H9 (cell line): ENCODE data around the gene HIRA. TPM values are rescaled to one million over a fixed set of nuclear protein-coding genes. Genes with fewer than 3 reads are reported as not detected.

ENCODE experiments used
- DNase-seq: peaks from one replicate; pipeline ENCODE4 v3.0.0-alpha.2; 2017
- H2AFZ ChIP-seq: one replicate; pipeline ENCODE4 v1.6.1; 2013; ENCODE audit warnings: mild to moderate bottlenecking, low read length, control low read depth, moderate library complexity
- H2AK5ac ChIP-seq: 2 replicates; pipeline ENCODE4 v1.6.1; 2013; ENCODE audit warnings: low read length, control low read depth, mixed read lengths; ENCODE audit not compliant: insufficient read length
- H2BK120ac ChIP-seq: one replicate; pipeline ENCODE4 v1.6.1; 2013; ENCODE audit warnings: low read depth, mild to moderate bottlenecking, low read length, control low read depth, inconsistent platforms; ENCODE audit not compliant: poor library complexity, severe bottlenecking
- H2BK12ac ChIP-seq: 2 replicates; pipeline ENCODE4 v1.6.1; 2013; ENCODE audit warnings: low read length, control low read depth, mixed read lengths, low read depth; ENCODE audit not compliant: insufficient read length
- H2BK15ac ChIP-seq: 2 replicates; pipeline ENCODE4 v1.6.1; 2013; ENCODE audit warnings: low read depth, low read length, control low read depth
- H2BK20ac ChIP-seq: one replicate; pipeline ENCODE4 v1.6.1; 2013; ENCODE audit warnings: low read depth, mild to moderate bottlenecking, low read length, control low read depth, inconsistent platforms; ENCODE audit not compliant: poor library complexity, severe bottlenecking
- H2BK5ac ChIP-seq: 2 replicates; pipeline ENCODE4 v1.6.1; 2013; ENCODE audit warnings: low read length, control low read depth, mixed read lengths; ENCODE audit not compliant: insufficient read length
- H3K14ac ChIP-seq: 2 replicates; pipeline ENCODE4 v1.6.1; 2013; ENCODE audit warnings: low read length, control low read depth; ENCODE audit not compliant: insufficient read depth
- H3K18ac ChIP-seq: 2 replicates; pipeline ENCODE4 v1.6.1; 2013; ENCODE audit warnings: low read depth, mild to moderate bottlenecking, mixed read lengths, low read length, control low read depth; ENCODE audit not compliant: insufficient read length
- H3K23ac ChIP-seq: 2 replicates; pipeline ENCODE4 v1.6.1; 2013; ENCODE audit warnings: low read length, control low read depth, mixed read lengths, low read depth; ENCODE audit not compliant: insufficient read length
- H3K23me2 ChIP-seq: 2 replicates; pipeline ENCODE4 v1.6.1; 2013; ENCODE audit warnings: low read depth, mild to moderate bottlenecking, mixed read lengths, low read length, control low read depth; ENCODE audit not compliant: insufficient read length, poor library complexity, severe bottlenecking
- H3K27ac ChIP-seq: 2 replicates; pipeline ENCODE4 v1.5.1; 2013; ENCODE audit warnings: low read length, control low read depth, mixed read lengths, low read depth; ENCODE audit not compliant: insufficient read length
- H3K27me3 ChIP-seq: 2 replicates; pipeline ENCODE4 v1.6.1; 2013; ENCODE audit warnings: low read length, control low read depth, inconsistent platforms; ENCODE audit not compliant: insufficient read depth
- H3K4ac ChIP-seq: 2 replicates; pipeline ENCODE4 v1.6.1; 2013; ENCODE audit warnings: low read depth, mild to moderate bottlenecking, control low read depth, inconsistent platforms, low read length, moderate library complexity
- H3K4me1 ChIP-seq: 2 replicates; pipeline ENCODE4 v1.6.1; 2013; ENCODE audit warnings: low read length, control low read depth, inconsistent platforms; ENCODE audit not compliant: insufficient read depth
- H3K4me2 ChIP-seq: 2 replicates; pipeline ENCODE4 v1.6.1; 2013; ENCODE audit warnings: low read length, control low read depth, mixed read lengths; ENCODE audit not compliant: insufficient read length, insufficient read depth
- H3K56ac ChIP-seq: 2 replicates; pipeline ENCODE4 v1.6.1; 2013; ENCODE audit warnings: low read depth, mild to moderate bottlenecking, mixed read lengths, low read length, control low read depth; ENCODE audit not compliant: insufficient read length
- H3K79me1 ChIP-seq: 2 replicates; pipeline ENCODE4 v1.6.1; 2013; ENCODE audit warnings: low read depth, mild to moderate bottlenecking, moderate library complexity, low read length, control low read depth, inconsistent platforms; ENCODE audit not compliant: insufficient read depth, poor library complexity, severe bottlenecking
- H3K79me2 ChIP-seq: 2 replicates; pipeline ENCODE4 v1.6.1; 2013; ENCODE audit warnings: low read length, control low read depth, inconsistent platforms; ENCODE audit not compliant: insufficient read depth
- H3K9ac ChIP-seq: 2 replicates; pipeline ENCODE4 v1.6.1; 2013; ENCODE audit warnings: low read length, control low read depth, mixed read lengths; ENCODE audit not compliant: insufficient read length; ENCODE audit errors: extremely low read depth
- H3K9me3 ChIP-seq: one replicate; pipeline ENCODE4 v1.6.1; 2013; ENCODE audit warnings: low read depth, low read length, inconsistent platforms; ENCODE audit not compliant: control insufficient read depth
- H3T11ph ChIP-seq: one replicate; pipeline ENCODE4 v1.6.1; 2013; ENCODE audit warnings: mild to moderate bottlenecking, low read length, control low read depth, inconsistent platforms
- H4K20me1 ChIP-seq: one replicate; pipeline ENCODE4 v1.6.1; 2013; ENCODE audit not compliant: control insufficient read depth, insufficient read length, insufficient read depth
- H4K5ac ChIP-seq: 2 replicates; pipeline ENCODE4 v1.6.1; 2013; ENCODE audit warnings: low read depth, mild to moderate bottlenecking, mixed read lengths, low read length, control low read depth; ENCODE audit not compliant: insufficient read length
- H4K8ac ChIP-seq: replicated peaks from 2 replicates; pipeline ENCODE4 v1.6.1; 2013; ENCODE audit warnings: low read length, control low read depth, mixed read lengths, low read depth; ENCODE audit not compliant: insufficient read length
- H4K91ac ChIP-seq: 2 replicates; pipeline ENCODE4 v1.6.1; 2013; ENCODE audit warnings: low read depth, mild to moderate bottlenecking, moderate library complexity, mixed read lengths, low read length, control low read depth; ENCODE audit not compliant: insufficient read length
- H3K27ac Mint-ChIP-seq, 3 experiments: 2 replicates in 2 of 3; 3 replicates in 1 of 3; pipeline ENCODE4 v1.8.0; 2020 to 2021; ENCODE audit warnings: mixed read lengths in 3 of 3, mild to moderate bottlenecking in 1 of 3, moderate library complexity in 1 of 3
- H3K27me3 Mint-ChIP-seq: 2 replicates; pipeline ENCODE4 v1.8.0; 2021; ENCODE audit warnings: low read depth, mild to moderate bottlenecking, moderate library complexity, mixed read lengths
- H3K36me3 Mint-ChIP-seq, 3 experiments: 2 replicates in 2 of 3; 3 replicates in 1 of 3; pipeline ENCODE4 v1.8.0; 2020 to 2021; ENCODE audit warnings: low read depth in 3 of 3, mixed read lengths in 3 of 3; ENCODE audit not compliant: insufficient read depth in 1 of 3
- H3K4me1 Mint-ChIP-seq, 2 experiments: 2 replicates each; pipeline ENCODE4 v1.8.0; 2020; ENCODE audit warnings: mixed read lengths in 2 of 2
- H3K4me3 Mint-ChIP-seq, 2 experiments: 2 replicates in 1 of 2; 3 replicates in 1 of 2; pipeline ENCODE4 v1.8.0; 2020 to 2021; ENCODE audit warnings: mild to moderate bottlenecking in 2 of 2, mixed read lengths in 2 of 2, moderate library complexity in 1 of 2
- H3K9me3 Mint-ChIP-seq, 2 experiments: 2 replicates in 1 of 2; 3 replicates in 1 of 2; pipeline ENCODE4 v1.8.0; 2020; ENCODE audit warnings: mild to moderate bottlenecking in 2 of 2, mixed read lengths in 2 of 2, moderate library complexity in 1 of 2
- total RNA-seq: library from RNA; stranded (reverse); gene quantifications from 2 replicates; pipeline ENCODE4 v1.2.1, GENCODE V29; 2021
- TF ChIP-seq, protein P1 (sequence below): fragments of 200-600 bp; sonication (generic); conservative IDR thresholded peaks from 3 replicates; pipeline ENCODE4 v1.8.0; 2021; ENCODE audit warnings: antibody characterized with exemption, mild to moderate bottlenecking

The HIRA gene
- total RNA-seq, 1 experiment from 2014 or later, result 51.9 TPM

DNA sequence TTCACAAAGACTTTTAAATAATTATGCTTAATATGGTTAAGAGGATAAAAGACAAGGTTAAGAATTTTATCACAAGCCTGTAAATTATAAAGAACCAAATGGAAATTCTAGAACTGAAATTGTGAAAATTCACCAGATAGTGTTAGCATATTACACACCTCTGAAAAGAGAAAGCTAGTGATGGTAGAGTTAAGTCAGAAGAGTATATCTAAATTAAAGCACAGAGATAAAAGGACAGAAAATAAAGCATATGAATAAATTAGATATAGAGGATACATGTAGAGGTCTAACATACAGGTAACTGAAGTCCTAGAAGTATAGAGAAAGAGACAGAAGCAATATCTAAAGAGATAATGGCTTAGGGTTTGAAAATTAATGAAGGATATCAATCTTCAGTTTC, 135.8 kb downstream of the HIRA start:
- no peaks in the 10 kb centered on the region for H3K9me3 Mint-ChIP-seq
- TF ChIP-seq, protein P1, sequence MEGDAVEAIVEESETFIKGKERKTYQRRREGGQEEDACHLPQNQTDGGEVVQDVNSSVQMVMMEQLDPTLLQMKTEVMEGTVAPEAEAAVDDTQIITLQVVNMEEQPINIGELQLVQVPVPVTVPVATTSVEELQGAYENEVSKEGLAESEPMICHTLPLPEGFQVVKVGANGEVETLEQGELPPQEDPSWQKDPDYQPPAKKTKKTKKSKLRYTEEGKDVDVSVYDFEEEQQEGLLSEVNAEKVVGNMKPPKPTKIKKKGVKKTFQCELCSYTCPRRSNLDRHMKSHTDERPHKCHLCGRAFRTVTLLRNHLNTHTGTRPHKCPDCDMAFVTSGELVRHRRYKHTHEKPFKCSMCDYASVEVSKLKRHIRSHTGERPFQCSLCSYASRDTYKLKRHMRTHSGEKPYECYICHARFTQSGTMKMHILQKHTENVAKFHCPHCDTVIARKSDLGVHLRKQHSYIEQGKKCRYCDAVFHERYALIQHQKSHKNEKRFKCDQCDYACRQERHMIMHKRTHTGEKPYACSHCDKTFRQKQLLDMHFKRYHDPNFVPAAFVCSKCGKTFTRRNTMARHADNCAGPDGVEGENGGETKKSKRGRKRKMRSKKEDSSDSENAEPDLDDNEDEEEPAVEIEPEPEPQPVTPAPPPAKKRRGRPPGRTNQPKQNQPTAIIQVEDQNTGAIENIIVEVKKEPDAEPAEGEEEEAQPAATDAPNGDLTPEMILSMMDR, result no peak
- Histone ChIP-seq H3K23ac (no peak overlapping the region), H3K79me2 (no peaks in the 10 kb centered on the region), H4K91ac (no peak overlapping the region), H2BK120ac (no peak overlapping the region), H3K18ac (no peak overlapping the region), H3K9me3 (no peaks in the 10 kb centered on the region), H3K4me2 (no peak overlapping the region), H3T11ph (no peak overlapping the region), H3K4ac (no peak overlapping the region), H2BK20ac (no peak overlapping the region), H2AK5ac (no peak overlapping the region), H2BK15ac (no peak overlapping the region), H3K27me3 (no peaks in the 10 kb centered on the region), H3K79me1 (no peaks in the 10 kb centered on the region), H3K56ac (no peak overlapping the region), H4K20me1 (no peaks in the 10 kb centered on the region), H3K9ac (no peak overlapping the region), H2AFZ (no peak overlapping the region), H3K27ac (no peak overlapping the region), H3K4me1 (peaks cover 8% of the 10 kb centered on the region), H2BK5ac (no peak overlapping the region), H4K5ac (no peak overlapping the region), H3K23me2 (peaks cover 12% of the 10 kb centered on the region), H2BK12ac (no peak overlapping the region), H3K14ac (no peak overlapping the region), H4K8ac (no peak overlapping the region)
- no peaks in the 10 kb centered on the region for H3K36me3 Mint-ChIP-seq
- peaks cover 7% of the 10 kb centered on the region for H3K27me3 Mint-ChIP-seq
- no peak overlapping the region for H3K4me3 Mint-ChIP-seq
- peaks cover 10 to 16% of the 10 kb centered on the region in 2 experiments for H3K4me1 Mint-ChIP-seq
- H3K27ac Mint-ChIP-seq, result no peak overlapping the region
- no peak for DNase-seq
